Lower leg skin (tissue), 3 donors: ENCODE results near the gene BCL2.

Source experiments
- CTCF ChIP-seq, 3 donors: fragments of 450-650 bp; IDR thresholded peaks; one replicate each; pipeline ENCODE4 v1.5.1; 2016; ENCODE audit warnings: antibody characterized with exemption in 3 of 3, mild to moderate bottlenecking in 3 of 3, moderate library complexity in 2 of 3
- POLR2A ChIP-seq, 2 donors: fragments of 450-650 bp; IDR thresholded peaks; one replicate each; pipeline ENCODE4 v1.6.1; 2016 to 2017; ENCODE audit warnings: antibody characterized with exemption in 2 of 2, mild to moderate bottlenecking in 1 of 2, moderate library complexity in 1 of 2

GRCh38 chr18:63099848-63100629, 219.5 kb downstream of the BCL2 start:
- TF ChIP-seq CTCF (IDR thresholded peaks at IDR 0.05), result no peak
- TF ChIP-seq POLR2A (IDR thresholded peaks at IDR 0.05), result no peak
